Adipocyte (in vitro differentiated cells): ENCODE results near the gene POLR3G.

ENCODE experiments used
- DNase-seq: peaks from one replicate; pipeline ENCODE4 v3.0.0-alpha.2; 2015; ENCODE audit warnings: low read depth
- H3K27me3 ChIP-seq: replicated peaks from 2 replicates; pipeline ENCODE4 v1.7.0; 2013; ENCODE audit warnings: mild to moderate bottlenecking, low read length, moderate library complexity; ENCODE audit not compliant: control insufficient read depth, insufficient read depth
- H3K36me3 ChIP-seq: 2 replicates; pipeline ENCODE4 v1.7.0; 2013; ENCODE audit warnings: low read length, mild to moderate bottlenecking, moderate library complexity; ENCODE audit not compliant: control insufficient read depth, insufficient read depth, severe bottlenecking
- H3K4me1 ChIP-seq: 2 replicates; pipeline ENCODE4 v1.7.0; 2013; ENCODE audit warnings: mild to moderate bottlenecking, low read length, moderate library complexity; ENCODE audit not compliant: control insufficient read depth, insufficient read depth
- H3K4me3 ChIP-seq: 2 replicates; pipeline ENCODE4 v1.7.0; 2013; ENCODE audit warnings: mild to moderate bottlenecking, low read length, moderate library complexity
- H3K9ac ChIP-seq: 2 replicates; pipeline ENCODE4 v1.7.0; 2013; ENCODE audit warnings: mild to moderate bottlenecking, low read length, moderate library complexity
- H3K9me3 ChIP-seq: 2 replicates; pipeline ENCODE4 v1.7.0; 2013; ENCODE audit warnings: mild to moderate bottlenecking, low read length, moderate library complexity; ENCODE audit not compliant: control insufficient read depth

POLR3G gene

GRCh38 chr5:90534922-90535321 lies 60.3 kb downstream of the POLR3G start:
- no peaks in the 10 kb centered on the region for H3K36me3 ChIP-seq
- no peak overlapping the region for H3K4me3 ChIP-seq
- no peak for DNase-seq
- H3K9me3 ChIP-seq, result no peaks in the 10 kb centered on the region
- no peaks in the 10 kb centered on the region for H3K27me3 ChIP-seq
- H3K4me1 ChIP-seq, result peaks cover 14% of the 10 kb centered on the region
- no peak overlapping the region for H3K9ac ChIP-seq

DNA sequence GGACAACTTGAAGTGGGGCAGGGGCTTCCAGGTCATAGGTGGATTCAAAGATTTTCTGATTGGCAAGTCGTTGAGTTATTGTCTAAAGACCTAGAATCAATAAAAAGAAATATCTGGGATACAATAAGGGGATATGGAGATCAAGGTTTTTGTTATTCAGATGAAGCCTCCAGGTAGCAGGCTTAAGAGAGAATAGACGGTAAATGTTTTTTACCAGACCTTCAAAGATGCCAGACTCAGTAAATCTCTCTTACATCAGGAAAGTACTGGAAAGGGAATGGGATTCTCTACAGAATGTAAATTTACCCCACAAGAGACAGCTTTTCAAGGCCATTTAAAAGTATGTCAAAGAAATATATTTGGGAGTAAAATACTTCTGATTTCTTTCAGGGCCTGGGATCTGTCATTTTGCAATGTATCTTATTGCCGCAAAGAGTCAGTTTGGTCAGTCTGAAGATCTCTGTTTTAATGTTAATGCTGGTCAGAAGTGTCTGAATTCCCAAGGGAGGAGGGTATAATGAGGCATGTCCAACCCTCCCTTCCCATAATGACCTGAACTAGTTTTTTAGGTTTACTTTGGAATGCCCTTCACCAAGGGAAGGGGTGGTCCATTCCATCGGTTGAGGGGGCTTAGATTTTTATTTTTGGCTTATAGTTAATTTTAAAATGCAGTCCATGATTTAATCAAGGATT lies 68.3 kb downstream of the POLR3G start:
- DNase-seq, result no peak
- Histone ChIP-seq H3K9me3 (no peaks in the 10 kb centered on the region), H3K4me1 (peaks cover 14% of the 10 kb centered on the region), H3K27me3 (peaks cover 10% of the 10 kb centered on the region), H3K9ac (no peak overlapping the region), H3K36me3 (no peaks in the 10 kb centered on the region), H3K4me3 (no peak overlapping the region)

GRCh38 chr5:90545511-90545910 lies 70.8 kb downstream of the POLR3G start:
- Histone ChIP-seq H3K4me3 (no peak overlapping the region), H3K27me3 (peaks cover 14% of the 10 kb centered on the region), H3K9ac (no peak overlapping the region), H3K9me3 (no peaks in the 10 kb centered on the region), H3K36me3 (no peaks in the 10 kb centered on the region), H3K4me1 (peaks cover 14% of the 10 kb centered on the region)
- DNase-seq, result no peak

- Histone ChIP-seq H3K4me1 (peaks cover 14% of the 10 kb centered on the region), H3K36me3 (no peaks in the 10 kb centered on the region), H3K4me3 (no peak overlapping the region), H3K27me3 (peaks cover 14% of the 10 kb centered on the region), H3K9ac (no peak overlapping the region), H3K9me3 (no peaks in the 10 kb centered on the region)
- DNase-seq, result peak; percentile 42
Observed at GRCh38 chr5:90546216-90546837, 71.7 kb downstream of the POLR3G start.

GRCh38 chr5:90547072-90547536 lies 72.4 kb downstream of the POLR3G start:
- Histone ChIP-seq H3K9me3 (no peaks in the 10 kb centered on the region), H3K27me3 (peaks cover 20% of the 10 kb centered on the region), H3K9ac (no peak overlapping the region), H3K4me3 (no peak overlapping the region), H3K36me3 (no peaks in the 10 kb centered on the region), H3K4me1 (peaks cover 14% of the 10 kb centered on the region)
- DNase-seq, result no peak

DNA sequence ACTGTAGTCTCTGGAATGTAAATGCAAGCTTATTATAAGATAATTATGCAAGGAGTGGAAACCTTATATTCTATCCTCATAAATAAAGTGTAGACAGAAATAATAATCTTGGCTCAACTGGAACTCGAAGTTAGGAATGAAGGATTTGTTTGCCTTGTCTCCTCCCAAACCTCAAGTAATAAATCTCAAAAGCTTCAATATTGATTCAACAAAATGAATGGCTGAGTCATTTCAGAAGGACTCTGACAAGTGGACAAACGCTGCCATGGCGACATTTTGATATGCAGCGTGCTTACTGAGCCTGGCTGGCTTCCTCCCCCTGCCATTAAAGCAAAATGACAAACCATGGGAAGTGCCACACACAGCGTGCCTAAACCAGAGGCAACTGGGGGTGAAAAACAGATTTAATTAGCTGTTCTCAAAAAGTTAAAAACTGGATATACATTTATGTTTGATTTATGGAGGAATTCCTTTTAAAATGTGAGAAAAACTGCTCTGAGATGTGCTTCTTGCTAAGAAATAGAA lies 73.5 kb downstream of the POLR3G start:
- no peaks in the 10 kb centered on the region for H3K36me3 ChIP-seq
- H3K27me3 ChIP-seq, result peaks cover 30% of the 10 kb centered on the region
- no peak overlapping the region for H3K9ac ChIP-seq
- DNase-seq, result no peak
- H3K4me3 ChIP-seq, result no peak overlapping the region
- H3K4me1 ChIP-seq, result peaks cover 14% of the 10 kb centered on the region
- H3K9me3 ChIP-seq, result no peaks in the 10 kb centered on the region

GRCh38 chr5:90549223-90549622 lies 74.6 kb downstream of the POLR3G start:
- no peak for DNase-seq
- Histone ChIP-seq H3K27me3 (peaks cover 38% of the 10 kb centered on the region), H3K4me3 (no peak overlapping the region)

DNA sequence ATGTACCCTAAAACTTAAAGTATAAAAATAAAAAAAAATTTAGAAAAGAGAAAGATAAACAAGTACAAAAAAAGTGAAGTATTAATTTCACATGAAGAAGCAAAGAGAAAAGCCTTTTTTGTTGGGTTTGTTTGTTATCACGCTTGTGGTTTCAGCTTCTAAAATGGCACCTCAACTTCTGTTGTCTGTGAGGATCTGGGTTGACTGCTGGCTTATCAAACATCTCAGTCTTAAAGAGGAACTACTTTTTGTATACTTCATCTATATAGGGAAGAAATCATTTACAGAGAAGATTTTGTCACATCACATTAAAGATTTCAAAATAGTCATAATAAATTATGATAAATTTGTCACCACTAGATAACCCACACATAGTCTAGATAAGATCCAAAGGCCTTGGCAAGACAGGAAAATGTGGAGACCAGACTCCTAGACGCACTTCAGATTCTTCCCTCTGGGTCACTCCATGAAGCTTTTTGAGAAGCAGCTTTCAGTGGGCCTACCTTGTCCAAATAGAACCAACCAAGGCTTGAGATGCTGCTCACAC lies 75.1 kb downstream of the POLR3G start:
- Histone ChIP-seq H3K9me3 (no peaks in the 10 kb centered on the region), H3K9ac (no peak overlapping the region), H3K27me3 (peaks cover 44% of the 10 kb centered on the region), H3K4me3 (no peak overlapping the region), H3K36me3 (no peaks in the 10 kb centered on the region), H3K4me1 (peaks cover 5% of the 10 kb centered on the region)
- no peak for DNase-seq

More at GRCh38 chr5:90549223-90549622, 74.6 kb downstream of the POLR3G start:
- Histone ChIP-seq H3K36me3 (no peaks in the 10 kb centered on the region), H3K9me3 (no peaks in the 10 kb centered on the region), H3K9ac (no peak overlapping the region), H3K4me1 (peaks cover 10% of the 10 kb centered on the region)

- Histone ChIP-seq H3K4me3 (no peak overlapping the region), H3K9ac (no peak overlapping the region), H3K4me1 (peaks cover 5% of the 10 kb centered on the region), H3K27me3 (peaks cover 48% of the 10 kb centered on the region), H3K9me3 (no peaks in the 10 kb centered on the region), H3K36me3 (no peaks in the 10 kb centered on the region)
- DNase-seq, result no peak
Observed at GRCh38 chr5:90550963-90551362, 76.3 kb downstream of the POLR3G start.

DNA sequence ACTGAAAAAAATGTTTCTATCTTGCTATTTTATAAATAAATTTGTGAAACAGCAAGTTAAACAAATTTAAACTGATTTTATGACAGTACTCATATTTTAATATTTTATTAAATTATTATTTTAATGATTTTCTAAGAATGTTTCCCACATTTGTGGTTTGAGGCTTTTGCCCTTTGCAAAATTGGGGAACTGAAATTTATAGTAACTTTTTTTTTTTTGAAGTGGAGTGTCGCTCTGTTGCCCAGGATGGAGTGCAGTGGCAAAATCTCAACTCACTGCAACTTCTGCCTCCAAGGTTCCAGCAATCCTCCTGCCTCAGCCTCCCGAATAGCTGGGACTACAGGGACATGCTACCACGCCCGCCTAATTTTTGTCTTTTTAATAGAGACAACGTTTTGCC lies 76.7 kb downstream of the POLR3G start:
- no peak for DNase-seq
- Histone ChIP-seq H3K27me3 (peaks cover 52% of the 10 kb centered on the region), H3K4me1 (peaks cover 2% of the 10 kb centered on the region), H3K9ac (no peak overlapping the region), H3K4me3 (no peak overlapping the region), H3K9me3 (no peaks in the 10 kb centered on the region), H3K36me3 (no peaks in the 10 kb centered on the region)

GRCh38 chr5:90553711-90554110 lies 79.0 kb downstream of the POLR3G start:
- H3K9me3 ChIP-seq, result no peaks in the 10 kb centered on the region
- DNase-seq, result no peak
- peaks cover 66% of the 10 kb centered on the region for H3K27me3 ChIP-seq
- H3K4me3 ChIP-seq, result no peak overlapping the region
- H3K36me3 ChIP-seq, result no peaks in the 10 kb centered on the region
- no peak overlapping the region for H3K9ac ChIP-seq
- H3K4me1 ChIP-seq, result no peaks in the 10 kb centered on the region
